OCI-LY7 (cell line): Measurements from ENCODE around the gene DIPK1A.

Source experiments
- EZH2phosphoT487 ChIP-seq: fragments of 200-600 bp; sonication (generic); IDR thresholded peaks from 2 replicates; pipeline ENCODE4 v1.6.1; 2018; ENCODE audit warnings: low read depth, borderline replicate concordance, mild to moderate bottlenecking, mixed run types, antibody characterized with exemption, low read length, moderate library complexity, mixed read lengths
- TF ChIP-seq, protein P1 (sequence below): fragments of 200-600 bp; sonication (generic); conservative IDR thresholded peaks from 2 replicates; pipeline ENCODE4 v1.5.1; 2014; ENCODE audit warnings: mild to moderate bottlenecking, antibody characterized with exemption, low read length, moderate library complexity, mixed read lengths

GRCh38 chr1:92909321-92909720 is 51.9 kb downstream of the DIPK1A start:
- TF ChIP-seq, protein P1, sequence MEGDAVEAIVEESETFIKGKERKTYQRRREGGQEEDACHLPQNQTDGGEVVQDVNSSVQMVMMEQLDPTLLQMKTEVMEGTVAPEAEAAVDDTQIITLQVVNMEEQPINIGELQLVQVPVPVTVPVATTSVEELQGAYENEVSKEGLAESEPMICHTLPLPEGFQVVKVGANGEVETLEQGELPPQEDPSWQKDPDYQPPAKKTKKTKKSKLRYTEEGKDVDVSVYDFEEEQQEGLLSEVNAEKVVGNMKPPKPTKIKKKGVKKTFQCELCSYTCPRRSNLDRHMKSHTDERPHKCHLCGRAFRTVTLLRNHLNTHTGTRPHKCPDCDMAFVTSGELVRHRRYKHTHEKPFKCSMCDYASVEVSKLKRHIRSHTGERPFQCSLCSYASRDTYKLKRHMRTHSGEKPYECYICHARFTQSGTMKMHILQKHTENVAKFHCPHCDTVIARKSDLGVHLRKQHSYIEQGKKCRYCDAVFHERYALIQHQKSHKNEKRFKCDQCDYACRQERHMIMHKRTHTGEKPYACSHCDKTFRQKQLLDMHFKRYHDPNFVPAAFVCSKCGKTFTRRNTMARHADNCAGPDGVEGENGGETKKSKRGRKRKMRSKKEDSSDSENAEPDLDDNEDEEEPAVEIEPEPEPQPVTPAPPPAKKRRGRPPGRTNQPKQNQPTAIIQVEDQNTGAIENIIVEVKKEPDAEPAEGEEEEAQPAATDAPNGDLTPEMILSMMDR, result no peak
- no peak for TF ChIP-seq EZH2phosphoT487
